Activated naive CD8-positive, alpha-beta T cell treated with anti-CD3 and anti-CD28 coated beads, Interleukin-2, amount 50 U/mL, for 24 hours (primary cell): Measurements from ENCODE around the gene TMEM87B.

ENCODE experiments used
- ATAC-seq: fragments of 150-1000 bp; cut with Tn5 transposase; one replicate; pipeline ENCODE4 v1.10.0; 2021
- DNase-seq: peaks from one replicate; pipeline ENCODE4 v3.0.0; 2021
- H3K27ac Mint-ChIP-seq: one replicate; pipeline ENCODE4 v1.8.0; 2021; ENCODE audit warnings: mild to moderate bottlenecking, mixed read lengths
- H3K27me3 Mint-ChIP-seq: one replicate; pipeline ENCODE4 v1.8.0; 2021; ENCODE audit warnings: mixed read lengths
- H3K36me3 Mint-ChIP-seq: one replicate; pipeline ENCODE4 v1.8.0; 2021; ENCODE audit warnings: low read depth, mixed read lengths
- H3K4me1 Mint-ChIP-seq: one replicate; pipeline ENCODE4 v1.8.0; 2021; ENCODE audit warnings: mixed read lengths
- H3K4me3 Mint-ChIP-seq: one replicate; pipeline ENCODE4 v1.8.0; 2021; ENCODE audit warnings: mild to moderate bottlenecking, moderate library complexity, mixed read lengths
- H3K9me3 Mint-ChIP-seq: one replicate; pipeline ENCODE4 v1.8.0; 2021; ENCODE audit warnings: mixed read lengths

The TMEM87B gene

DNA sequence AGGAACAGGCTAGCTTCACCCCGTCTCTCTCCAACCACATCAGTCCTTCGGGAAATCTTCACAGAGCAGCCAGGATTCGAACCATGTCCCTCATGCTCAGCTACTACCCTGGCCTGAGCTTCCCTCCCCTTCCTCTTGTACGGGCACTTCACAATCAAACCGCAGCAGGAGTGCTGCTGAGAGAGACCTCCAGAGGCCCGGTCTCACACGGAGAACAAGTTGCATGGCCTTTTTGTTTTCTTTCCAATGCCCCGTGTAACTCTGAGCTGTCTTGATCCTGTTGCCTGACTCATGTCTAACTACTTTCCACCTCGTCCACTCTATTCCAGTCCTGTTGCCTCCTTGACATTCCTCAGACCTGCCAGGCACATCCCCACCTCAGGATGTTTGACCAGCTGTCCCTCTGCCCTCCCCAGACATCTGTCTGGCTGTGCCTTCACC, 108.5 kb downstream of the TMEM87B start:
- Mint-ChIP-seq H3K27me3 (no peaks in the 10 kb centered on the region), H3K36me3 (no peaks in the 10 kb centered on the region), H3K4me3 (no peak overlapping the region), H3K9me3 (no peaks in the 10 kb centered on the region), H3K4me1 (peaks cover 10% of the 10 kb centered on the region), H3K27ac (no peak overlapping the region)
- ATAC-seq: no peak
- no peak for DNase-seq

GRCh38 chr2:112164876-112165275, 109.8 kb downstream of the TMEM87B start:
- H3K36me3 Mint-ChIP-seq: no peaks in the 10 kb centered on the region
- no peak for ATAC-seq
- no peaks in the 10 kb centered on the region for H3K9me3 Mint-ChIP-seq
- H3K4me1 Mint-ChIP-seq: peaks cover 12% of the 10 kb centered on the region
- H3K4me3 Mint-ChIP-seq: no peak overlapping the region
- H3K27me3 Mint-ChIP-seq: no peaks in the 10 kb centered on the region
- no peak for DNase-seq
- no peak overlapping the region for H3K27ac Mint-ChIP-seq

GRCh38 chr2:112165296-112165695, 110.2 kb downstream of the TMEM87B start:
- no peaks in the 10 kb centered on the region for H3K27me3 Mint-ChIP-seq
- DNase-seq (no peak), ATAC-seq (no peak)
- no peak overlapping the region for H3K27ac Mint-ChIP-seq
- H3K36me3 Mint-ChIP-seq: no peaks in the 10 kb centered on the region
- no peak overlapping the region for H3K4me3 Mint-ChIP-seq
- peaks cover 12% of the 10 kb centered on the region for H3K4me1 Mint-ChIP-seq
- no peaks in the 10 kb centered on the region for H3K9me3 Mint-ChIP-seq

GRCh38 chr2:112166806-112167499, 111.9 kb downstream of the TMEM87B start:
- Mint-ChIP-seq H3K4me1 (peaks cover 10% of the 10 kb centered on the region), H3K27me3 (no peaks in the 10 kb centered on the region), H3K9me3 (no peaks in the 10 kb centered on the region), H3K4me3 (no peak overlapping the region), H3K36me3 (no peaks in the 10 kb centered on the region), H3K27ac (no peak overlapping the region)
- ATAC-seq: no peak
- no peak for DNase-seq

- Mint-ChIP-seq H3K4me1 (peaks cover 10% of the 10 kb centered on the region), H3K27ac (no peak overlapping the region), H3K4me3 (no peak overlapping the region), H3K9me3 (no peaks in the 10 kb centered on the region), H3K36me3 (no peaks in the 10 kb centered on the region), H3K27me3 (no peaks in the 10 kb centered on the region)
- no peak for ATAC-seq
- no peak for DNase-seq
These were observed 113.5 kb downstream of the TMEM87B start for GRCh38 chr2:112168422-112169124.
